Hematopoietic multipotent progenitor cell treated with erythropoietin and hydrocortisone succinate and interleukin-3 and kit ligand, for 15 days (in vitro differentiated cells): ENCODE results near the gene FANK1.
"Not testable (repeated sequence)": the region's sequence is repeated elsewhere in the genome, so short reads cannot be mapped to it uniquely, and the experiment has no call there.

ENCODE experiments used
- DNase-seq: peaks from one replicate; pipeline ENCODE4 v3.0.0-alpha.2; 2015; ENCODE audit warnings: low spot score

The FANK1 gene

DNA sequence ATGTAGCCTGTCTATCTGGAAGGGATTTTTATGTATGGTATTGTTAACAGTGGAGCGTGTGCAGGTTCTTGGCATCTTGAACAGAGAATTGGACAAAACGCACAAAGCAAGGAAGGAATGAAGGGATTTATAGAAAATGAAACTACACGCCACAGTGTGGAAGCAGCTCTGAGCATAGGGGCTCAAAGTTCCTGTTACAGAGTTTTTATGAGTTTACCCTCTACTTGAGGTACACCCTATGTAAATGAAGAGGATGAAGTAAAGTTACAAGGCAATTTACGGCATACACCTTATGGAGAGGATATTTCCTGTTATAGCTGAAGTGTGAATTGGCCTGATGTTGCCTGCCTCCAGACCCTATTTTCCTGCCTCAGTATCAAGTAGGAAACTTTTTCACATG, 33.3 kb downstream of the FANK1 start:
- DNase-seq, result no peak

DNA sequence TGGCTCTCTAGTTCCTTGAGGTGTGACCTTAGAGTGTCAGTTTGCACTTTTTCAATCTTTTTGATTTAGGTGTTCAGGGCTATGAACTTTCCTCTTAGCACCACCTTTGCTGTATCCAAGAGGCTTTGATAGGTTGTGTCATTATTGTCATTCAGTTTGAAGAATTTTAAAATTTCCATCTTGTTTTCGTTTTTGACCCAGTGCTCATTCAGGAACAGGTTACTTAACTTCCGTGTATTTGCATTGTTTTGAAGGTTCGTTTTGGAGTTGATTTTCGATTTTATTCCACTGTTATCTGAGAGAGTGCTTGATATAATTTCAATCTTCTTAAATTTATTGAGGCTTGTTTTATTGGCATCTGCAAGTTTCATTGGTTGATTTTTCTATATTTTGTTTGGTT, 37.3 kb downstream of the FANK1 start:
- no peak for DNase-seq

DNA sequence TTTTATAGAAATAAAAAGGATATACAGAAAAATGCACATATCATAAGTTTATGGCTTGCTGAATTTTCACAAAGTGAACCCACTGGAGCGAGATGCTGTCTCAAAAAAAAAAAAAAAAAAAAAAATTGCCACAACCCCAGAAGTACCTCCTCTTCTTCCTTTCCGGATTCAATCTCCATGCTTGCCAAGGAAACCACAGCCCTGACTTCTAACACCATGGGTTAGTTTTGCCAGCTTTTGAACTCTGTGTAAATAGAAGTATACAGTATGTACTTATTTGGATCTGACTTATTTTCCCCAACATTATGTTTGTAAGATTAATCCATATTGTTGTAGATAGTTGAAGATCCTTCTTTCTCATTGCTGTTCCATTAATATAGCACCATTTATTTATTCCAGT, 40.0 kb downstream of the FANK1 start:
- no peak for DNase-seq

DNA sequence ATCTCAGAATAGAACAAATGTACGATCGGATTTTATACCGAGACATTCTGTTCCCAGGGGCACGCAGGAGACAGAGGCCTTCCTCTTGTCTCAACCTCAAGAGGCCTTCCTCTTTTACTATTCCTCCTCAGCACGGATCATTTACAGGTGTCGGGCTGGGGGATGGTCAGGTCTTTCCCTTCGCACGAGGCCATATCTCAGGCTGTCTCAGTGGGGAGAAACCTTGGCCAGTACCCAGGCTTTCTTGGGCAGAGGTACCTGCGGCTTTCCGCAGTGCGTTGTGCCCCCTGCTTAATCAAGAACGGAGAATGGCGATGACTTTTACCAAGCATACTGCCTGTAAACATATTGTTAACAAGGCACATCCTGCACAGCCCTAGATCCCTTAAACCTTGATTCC, 44.2 kb downstream of the FANK1 start:
- no peak for DNase-seq

DNA sequence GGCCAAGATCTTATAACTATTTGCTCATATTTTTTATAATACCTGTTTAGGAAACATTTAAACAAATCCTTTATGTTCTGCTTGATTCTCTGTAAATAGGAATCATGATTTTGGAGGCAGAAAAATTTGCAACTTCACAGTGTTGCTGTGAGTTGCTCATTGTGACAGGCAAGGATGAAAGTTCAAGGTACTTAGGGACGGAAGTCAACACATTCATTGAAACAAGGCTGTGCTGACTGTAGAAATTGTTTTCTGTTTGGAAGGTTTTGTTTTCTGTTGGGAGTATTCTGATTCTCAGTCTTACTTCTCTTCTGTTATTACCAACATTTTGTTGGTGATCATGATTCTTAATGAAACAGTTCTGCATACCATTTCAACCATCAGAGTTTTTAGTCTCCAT, 54.9 kb downstream of the FANK1 start:
- DNase-seq, result no peak

DNA sequence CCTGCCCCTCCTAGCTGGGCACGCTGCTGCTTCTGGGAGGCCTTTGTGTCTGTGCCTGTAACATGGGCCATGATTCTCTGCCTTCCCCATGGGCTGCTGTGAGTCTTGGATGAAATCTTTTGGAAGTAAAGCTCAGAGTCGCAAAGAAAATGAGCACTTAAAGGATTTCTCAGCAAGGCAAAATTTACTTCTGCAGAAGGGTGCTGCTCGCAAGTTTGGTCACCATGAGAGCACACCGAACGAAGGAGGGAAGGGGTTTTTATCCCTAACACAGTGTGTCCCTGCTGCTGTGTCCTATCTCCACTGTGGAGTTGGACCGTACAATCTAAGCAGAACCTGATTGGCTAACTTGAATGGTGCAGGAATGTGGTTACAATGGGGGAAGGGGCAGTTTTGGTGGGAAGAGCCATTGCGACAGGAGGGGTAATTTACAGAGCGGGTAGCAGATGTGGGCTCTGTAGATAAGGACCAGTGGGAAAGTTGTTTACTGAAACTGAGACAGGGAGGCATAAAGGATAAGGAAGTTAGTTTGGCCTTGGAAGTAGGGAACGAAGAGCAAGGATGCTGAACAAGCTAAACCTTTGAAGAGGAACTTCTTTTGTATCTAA, 57.5 kb downstream of the FANK1 start:
- no peak for DNase-seq

DNA sequence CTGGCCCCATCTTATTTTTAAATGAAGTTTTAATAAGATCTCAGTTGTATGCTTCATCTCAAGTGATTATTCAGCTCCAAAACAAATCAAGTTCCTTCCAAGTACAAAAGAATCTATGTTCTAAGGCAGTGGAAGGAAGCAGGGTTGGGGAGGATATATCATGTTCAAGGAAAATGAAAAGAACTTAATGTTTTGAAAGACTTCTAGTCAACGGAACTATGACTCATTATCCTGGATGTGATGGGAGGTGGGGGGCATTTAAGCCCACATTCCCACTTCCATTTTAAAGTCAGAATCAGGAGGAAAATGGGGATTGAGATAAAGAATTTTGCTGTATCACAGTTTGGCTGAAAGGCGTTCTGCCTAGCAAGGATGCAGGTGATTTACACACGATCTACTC, 59.4 kb downstream of the FANK1 start:
- no peak for DNase-seq

DNA sequence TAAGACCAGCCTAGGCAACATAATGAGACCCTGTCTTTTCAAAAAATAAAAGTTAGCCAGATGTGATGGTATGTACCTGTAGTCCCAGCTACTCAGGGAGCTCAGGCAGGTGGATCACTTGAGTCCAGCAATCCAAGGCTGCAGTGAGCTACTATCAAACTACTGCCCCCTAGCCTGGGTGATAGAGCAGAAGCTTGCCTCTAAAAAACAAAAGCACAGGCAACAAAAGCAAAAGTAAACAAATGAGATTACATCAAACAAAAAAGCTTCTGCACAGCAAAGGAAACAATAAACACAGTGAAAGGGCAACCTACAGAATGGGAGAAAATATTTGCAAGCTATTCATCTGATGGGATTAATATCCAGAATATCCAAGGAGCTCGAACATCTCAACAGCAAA, 65.4 kb downstream of the FANK1 start:
- no peak for DNase-seq

DNA sequence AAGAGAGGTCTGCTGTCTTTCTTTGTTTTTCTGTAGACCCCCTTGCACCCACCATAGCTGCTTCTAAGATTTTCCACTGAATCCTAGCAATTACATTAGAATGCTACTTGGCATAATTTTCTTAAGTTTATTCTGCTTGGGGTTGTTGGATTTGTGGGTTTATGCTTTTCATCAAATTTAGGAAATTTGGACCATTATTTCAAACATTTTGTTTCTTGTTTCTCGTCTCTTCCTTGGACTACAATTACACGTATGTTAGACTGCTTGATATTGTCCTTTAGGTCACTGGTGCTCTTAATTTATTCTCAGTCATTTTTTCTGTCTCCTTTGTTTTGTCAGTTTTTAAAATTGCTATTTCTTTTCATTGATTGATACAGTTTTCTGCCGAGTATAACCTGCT, 65.8 kb downstream of the FANK1 start:
- DNase-seq, result no peak

DNA sequence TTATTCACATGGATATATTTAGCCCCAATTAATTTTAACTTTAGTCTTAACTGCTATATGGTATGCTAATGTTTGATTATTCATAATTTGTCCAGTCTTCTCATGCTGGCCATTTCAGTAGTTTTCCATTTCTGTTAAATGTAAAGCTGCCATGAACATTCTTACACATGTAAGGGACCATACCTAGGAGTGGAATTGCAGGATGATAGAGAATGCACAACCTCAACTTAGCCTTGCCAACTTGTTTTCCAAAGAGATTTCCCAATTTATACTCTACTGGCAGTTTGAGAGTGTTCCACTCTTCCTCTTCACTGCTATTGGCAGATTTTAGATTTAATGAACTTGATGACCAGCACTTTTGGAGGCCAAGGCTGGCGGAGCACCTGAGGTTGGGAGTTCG, 68.2 kb downstream of the FANK1 start:
- no peak for DNase-seq

GRCh38 chr10:125967533-125967932, 71.2 kb downstream of the FANK1 start:
- no peak for DNase-seq

DNA sequence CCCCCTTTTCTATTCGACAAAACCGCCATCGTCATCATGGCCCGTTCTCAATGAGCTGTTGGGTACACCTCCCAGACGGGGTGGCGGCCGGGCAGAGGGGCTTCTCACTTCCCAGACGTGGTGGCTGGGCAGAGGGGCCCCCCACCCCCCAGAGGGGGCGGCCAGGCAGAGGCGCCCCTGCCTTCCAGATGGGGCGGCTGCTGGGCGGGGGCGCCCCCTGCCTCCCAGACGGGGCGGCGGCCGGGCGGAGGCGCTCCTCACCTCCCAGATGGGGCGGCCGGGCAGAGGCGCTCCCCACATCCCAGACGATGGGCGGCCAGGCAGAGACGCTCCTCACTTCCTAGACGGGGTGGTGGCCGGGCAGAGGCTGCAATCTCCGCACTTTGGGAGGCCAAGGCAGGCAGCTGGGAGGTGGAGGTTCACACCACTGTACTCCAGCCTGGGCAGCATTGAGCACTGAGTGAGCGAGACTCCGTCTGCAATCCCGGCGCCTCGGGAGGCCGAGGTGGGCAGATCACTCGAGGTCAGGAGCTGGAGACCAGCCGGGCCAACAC, 73.8 kb downstream of the FANK1 start:
- not testable (repeated sequence) for DNase-seq

DNA sequence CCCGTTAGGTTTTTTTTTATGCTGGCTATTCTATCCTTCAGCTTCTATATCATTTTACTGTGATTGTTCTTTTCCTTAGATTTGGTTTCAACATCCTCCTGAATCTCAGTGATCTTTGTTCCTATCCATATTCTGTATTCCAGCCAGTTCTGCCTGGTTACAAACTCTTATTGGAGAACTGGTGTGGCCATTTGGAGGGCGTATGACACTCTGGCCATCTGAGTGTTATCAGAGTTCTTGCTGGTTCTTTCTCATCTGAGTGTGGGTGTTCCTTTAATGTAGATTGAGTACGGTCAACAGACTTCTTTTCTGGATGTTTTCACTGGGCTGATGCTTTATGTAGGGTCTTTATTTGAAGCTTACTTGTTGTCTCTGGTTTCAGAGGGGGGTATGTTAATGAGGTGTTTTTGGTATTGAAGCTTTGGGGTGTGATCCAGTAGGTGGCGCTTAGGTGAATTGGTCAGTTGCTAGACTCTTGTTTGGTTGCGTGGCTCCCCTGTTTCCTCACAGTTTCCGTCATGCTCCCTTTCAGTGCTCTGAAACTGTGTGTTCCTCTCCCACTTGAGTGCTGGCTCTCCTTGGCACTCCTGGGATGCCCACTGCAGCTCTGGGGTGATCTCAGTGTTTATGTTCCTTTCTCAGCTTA, 80.7 kb downstream of the FANK1 start:
- DNase-seq, result peak; percentile 17

GRCh38 chr10:125979976-125980375, 83.6 kb downstream of the FANK1 start:
- no peak for DNase-seq

DNA sequence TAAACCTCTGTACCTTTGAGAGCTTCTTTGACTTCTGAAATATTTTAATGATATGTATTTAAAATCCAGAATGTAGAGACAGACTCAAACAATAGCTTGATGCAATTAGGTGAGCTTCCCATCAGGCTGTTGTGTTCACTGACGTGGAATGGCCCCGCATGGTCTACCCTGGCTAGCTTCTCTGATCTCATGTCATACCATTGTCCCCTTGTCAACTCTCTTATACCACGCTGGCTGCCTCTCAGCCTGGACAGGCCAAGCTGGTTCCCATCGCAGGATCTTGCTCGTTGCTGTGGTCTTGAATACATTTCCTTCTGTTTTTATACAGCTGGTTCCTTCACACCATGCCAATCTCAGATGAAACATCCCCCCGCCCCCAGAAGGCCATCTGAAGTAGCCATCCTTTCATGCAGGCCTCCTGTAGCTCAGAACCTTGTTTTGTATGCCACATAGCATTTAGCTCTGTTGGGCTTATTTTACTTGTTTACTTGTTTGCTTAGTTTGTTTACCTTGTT, 84.2 kb downstream of the FANK1 start:
- DNase-seq, result no peak

DNA sequence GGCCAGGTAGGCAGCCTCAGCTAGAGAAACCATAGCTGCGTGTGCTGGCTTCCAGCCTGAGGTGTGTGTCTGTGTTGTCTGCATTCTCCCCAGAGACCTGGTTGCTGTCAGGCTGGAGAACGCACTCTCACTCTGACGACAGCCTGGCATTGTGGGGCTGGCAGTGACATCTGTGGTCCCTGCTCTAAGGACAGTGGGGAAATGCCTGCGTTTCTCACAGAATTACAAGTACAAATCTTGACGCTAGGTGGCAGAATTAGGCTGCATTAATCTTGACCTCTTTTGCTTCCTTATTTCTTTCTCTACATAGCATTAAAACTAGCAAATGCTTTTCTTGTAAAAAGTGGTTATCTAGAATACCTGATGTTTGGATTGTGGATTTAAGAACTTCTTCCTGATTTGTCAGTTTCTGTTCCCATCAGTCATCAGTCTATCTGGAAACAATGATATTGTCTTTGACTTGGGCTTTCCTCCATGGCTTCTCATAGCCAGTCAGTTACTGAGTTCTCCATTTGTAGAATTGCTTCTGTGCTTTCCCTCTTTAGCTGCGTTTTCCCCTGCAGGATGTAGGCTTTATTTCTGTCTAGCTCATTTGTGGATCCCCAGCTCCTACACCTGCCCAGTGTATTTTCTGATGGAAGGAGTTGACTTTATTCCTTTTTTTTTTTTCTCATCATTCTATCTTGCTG, 86.0 kb downstream of the FANK1 start:
- DNase-seq, result peak; percentile 69

DNA sequence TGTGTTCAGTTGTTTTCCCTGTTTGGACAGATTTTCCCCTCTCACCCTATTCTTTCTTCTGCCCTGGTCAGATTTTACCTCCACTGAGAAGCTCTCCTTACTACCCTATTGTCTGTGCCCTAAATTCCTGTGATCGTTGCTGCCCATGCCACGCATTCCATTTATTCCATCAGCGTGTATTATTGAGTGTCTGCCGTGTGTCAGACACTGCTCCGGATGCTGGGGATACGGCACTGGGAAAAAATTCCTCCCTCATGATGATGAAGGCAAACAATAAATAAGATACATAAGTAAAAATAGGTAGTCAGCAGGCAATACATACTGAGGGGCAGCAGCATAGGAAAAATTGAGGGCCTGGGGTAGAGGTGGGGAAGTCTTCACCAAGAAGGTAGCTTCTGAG, 86.8 kb downstream of the FANK1 start:
- DNase-seq, result no peak

- no peak for DNase-seq
Observed at GRCh38 chr10:125983656-125984055, 87.3 kb downstream of the FANK1 start.

DNA sequence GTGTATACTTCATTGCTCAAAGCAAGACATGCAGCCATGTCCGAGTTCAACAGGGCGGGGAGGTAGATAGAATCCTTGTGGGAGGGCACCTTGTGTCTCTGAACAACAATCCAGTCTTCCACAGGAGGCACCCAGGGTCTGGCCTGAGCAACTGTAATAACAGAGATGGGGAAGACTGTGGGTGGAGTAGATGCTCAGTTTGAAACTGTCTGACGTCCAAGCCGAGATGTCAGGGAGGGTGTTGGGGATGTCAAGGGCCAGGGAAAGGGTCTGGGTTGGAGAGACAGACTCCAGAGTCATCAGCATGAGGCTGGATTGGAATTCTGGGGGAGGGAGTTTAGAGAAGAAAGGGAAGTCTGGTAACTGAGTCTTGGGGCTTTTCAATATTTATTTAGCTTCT, 88.0 kb downstream of the FANK1 start:
- no peak for DNase-seq

DNA sequence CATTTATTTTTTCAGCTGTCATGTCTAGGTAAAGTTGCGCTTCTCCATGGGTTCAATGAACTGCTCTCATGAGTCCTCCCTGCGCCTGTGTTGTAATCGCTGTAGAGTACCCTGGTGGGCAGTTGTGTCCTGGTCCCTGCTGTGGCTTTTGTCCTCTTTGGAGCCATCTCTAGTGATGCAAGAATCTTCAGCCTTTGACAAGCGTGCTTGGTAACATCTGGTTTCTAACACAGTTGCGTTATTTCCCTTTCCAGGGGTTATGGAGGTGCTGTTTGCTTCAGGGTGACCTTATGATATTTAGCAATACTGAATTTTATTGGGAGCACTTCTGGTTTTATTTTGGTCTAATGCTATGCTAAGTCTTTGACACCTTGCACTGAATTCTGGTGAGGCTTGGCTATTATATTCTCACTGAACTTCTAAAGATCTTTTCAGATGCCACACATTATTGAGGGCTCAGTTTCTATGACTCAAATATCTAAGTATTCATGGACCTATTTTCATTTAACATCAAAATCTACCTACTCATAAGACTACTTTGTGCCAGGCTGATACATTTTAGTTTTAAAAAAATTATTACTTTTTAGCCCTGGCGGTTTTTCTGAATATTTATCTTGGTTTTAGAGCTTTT, 88.6 kb downstream of the FANK1 start:
- DNase-seq, result no peak

- DNase-seq, result no peak
Observed at GRCh38 chr10:125985557-125986240, 89.3 kb downstream of the FANK1 start.

DNA sequence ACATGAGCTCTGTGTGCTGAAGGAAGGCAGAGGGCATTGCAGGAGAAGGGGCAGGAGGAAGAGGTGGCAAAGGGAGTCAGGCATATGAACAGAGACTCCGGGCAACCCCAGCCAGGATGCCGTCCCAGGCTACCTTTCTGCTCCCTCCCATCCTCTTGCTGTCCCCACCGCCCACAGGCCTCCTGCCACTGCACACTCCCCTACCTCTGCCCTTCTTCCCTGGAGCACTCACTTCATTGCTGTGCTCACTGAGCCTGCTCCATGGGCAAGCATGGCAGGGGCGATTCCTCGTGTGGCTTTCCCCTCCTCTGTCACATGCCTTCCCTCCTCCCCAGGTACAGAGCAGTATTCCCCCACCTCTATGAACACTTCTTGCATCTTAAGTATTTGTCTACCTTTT, 93.4 kb downstream of the FANK1 start:
- DNase-seq, result no peak
